HG03520 (cell line): ENCODE results near the gene LEKR1.

Experiments used
- ATAC-seq: cut with Tn5 transposase; IDR thresholded peaks from one replicate; pipeline ENCODE4 v1.9.1; 2021; ENCODE audit warnings: mild to moderate bottlenecking, moderate library complexity; ENCODE audit not compliant: unreplicated experiment

The LEKR1 gene

DNA sequence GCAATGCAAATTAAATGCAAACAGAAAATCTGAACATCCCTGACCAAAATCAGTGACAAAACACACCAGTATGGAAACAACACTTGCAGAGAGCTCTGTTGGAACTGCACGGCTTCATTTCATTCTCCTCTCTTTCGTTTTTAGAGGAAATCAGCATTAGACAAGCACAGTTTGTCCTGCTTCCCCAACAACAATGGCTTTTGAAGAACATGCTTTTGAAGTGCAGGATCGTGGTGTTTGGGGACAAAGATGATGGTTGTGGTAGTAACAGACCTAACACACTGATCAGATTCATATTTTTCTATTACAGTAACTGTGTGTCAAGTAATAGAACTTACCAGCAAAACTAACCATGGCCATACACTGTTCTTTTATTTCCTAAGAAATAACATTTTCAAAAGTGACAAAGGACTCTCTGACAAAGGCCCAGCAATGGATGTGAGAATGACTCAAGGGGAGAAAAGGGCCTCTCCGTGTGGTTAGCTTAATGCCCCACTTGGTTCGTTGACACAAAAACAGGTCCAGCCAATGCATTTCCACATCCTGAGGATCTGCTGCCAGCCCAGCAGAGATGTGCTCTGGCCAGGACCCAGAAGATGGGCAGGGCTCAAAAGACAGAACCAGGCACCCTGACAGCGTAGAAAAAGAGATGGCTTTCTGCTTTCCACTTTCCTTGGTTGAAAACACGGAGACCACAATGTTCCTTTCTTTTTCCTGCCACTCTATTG, 249.7 kb downstream of the LEKR1 start:
- ATAC-seq, result no peak

DNA sequence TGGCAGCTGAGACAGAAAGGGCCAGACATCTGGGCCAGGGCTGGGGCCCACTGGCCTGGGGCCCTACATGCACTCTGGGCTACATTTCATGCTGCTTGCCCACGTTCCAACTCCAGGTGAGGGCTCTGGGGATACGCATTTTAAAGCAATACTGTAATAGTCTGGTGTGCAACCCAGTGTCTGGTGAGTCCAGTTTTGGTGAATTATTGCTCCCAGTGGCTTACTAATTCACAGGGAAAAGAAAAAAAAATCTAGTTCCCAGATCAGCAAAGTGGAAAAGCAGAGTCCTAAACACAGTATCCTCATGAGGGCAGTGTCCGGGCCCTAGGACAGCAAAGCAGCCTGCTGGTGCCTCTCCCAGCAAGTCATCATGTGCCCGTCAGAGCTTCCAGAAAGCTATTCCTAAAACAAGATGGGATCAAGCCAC, 251.4 kb downstream of the LEKR1 start:
- ATAC-seq, result no peak

DNA sequence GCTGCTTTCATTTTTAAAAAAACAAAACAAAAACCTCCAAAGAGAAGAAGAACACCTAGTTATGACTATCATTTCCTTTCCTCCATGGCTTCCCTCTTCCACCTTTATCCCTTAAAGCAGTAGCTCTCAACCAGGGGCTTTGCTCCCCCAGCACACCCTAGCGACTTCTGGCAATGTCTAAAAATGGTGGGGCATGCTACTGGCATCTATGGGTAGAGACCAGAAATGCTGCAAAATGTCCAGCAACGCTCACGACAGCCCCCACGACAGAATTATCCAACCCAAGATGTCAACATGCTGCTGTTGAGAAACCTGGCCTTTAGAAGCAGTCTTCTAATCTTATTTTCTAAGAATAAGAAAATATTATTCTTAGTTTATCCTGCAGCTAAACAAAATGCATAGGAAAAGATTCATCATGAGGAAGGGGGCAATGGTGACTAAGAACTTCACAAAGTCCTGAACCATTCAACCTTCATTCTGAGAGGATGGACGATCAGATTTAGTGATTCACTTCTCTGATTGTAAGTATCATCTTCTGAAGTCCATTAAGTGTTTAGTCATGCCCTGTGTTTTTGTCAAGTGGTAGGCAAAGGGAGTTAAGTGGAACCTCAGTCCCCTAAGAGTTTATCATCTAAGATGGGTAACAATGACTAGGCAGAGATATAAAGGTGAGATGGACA, 252.1 kb downstream of the LEKR1 start:
- ATAC-seq, result no peak

DNA sequence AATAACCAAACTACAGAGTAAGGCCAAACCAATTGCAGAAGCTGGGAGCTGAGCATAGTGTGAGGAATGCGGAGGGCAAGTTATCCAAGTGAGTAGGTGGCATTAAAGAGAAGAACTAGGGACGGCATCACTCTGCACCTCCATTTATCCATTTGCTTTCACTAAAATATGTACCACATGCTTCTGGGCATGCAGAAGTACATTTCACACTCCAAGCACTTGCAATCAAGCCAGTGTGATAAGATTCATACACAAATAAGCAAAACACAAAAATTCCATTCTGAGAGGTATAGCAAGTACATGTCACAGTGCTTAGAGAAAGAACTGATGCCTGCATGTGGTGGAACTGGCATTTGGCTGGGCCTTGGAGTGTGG, 252.6 kb downstream of the LEKR1 start:
- ATAC-seq, result no peak

DNA sequence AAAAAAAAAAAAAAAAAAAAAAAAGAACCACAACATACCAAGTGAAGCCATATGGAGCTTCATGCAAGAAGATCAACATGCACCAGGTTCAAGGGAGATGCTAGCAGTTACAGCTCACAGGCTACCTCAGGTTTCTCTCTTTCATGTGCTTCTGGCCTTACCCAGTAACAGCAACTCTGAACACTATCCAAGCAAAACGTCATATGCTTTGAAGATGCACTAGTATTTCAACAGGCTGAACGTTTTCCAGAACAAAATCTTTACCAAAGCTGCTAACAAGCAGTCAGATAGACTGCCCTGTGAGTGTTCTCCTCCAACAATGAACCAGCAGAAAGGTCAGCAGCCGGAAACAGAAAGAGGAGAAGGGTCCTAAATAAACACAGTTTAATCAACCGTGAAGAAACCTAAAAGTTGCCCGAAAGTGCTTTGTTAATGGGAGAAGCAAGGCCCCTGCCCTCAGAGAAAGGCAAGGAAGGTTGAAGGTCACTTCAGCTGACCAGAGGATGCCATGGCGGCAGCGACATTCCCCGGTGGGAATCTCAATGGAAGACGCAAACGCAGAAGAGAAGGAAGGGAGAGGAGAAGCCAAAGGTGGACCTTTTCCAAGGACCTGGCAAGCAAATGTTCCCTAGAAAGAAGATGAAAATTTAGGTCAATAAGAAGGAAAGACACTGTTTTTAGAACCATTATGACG, 253.7 kb downstream of the LEKR1 start:
- ATAC-seq, result no peak

DNA sequence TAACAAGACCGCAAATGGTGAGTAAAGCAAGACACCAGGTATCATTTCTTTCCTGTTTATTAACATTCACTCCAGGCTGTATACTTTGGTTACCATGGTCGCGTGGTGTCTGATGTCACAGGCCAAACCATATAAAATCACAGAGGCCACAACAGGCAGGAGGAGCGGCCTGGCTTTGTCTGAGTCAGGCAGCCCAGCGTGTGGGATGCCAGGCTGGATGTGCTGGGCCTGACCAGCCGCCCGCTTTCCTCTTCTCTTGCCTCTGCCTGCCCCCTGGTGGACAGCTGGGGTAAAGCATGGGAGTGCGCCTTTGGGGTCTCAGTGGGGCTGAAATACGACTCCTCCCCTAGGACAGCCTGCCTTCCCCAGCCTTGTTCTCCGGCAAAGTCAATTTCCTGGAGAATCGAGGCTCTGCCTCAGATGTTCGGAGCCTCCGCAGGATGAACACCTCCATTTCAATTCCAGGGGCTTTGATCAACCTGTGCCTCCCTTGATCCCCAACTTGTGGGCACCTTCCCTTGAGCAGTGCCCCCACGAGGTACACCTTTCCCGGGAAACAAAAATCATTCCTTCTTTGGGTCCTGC, 255.6 kb downstream of the LEKR1 start:
- ATAC-seq, result peak; percentile 72

DNA sequence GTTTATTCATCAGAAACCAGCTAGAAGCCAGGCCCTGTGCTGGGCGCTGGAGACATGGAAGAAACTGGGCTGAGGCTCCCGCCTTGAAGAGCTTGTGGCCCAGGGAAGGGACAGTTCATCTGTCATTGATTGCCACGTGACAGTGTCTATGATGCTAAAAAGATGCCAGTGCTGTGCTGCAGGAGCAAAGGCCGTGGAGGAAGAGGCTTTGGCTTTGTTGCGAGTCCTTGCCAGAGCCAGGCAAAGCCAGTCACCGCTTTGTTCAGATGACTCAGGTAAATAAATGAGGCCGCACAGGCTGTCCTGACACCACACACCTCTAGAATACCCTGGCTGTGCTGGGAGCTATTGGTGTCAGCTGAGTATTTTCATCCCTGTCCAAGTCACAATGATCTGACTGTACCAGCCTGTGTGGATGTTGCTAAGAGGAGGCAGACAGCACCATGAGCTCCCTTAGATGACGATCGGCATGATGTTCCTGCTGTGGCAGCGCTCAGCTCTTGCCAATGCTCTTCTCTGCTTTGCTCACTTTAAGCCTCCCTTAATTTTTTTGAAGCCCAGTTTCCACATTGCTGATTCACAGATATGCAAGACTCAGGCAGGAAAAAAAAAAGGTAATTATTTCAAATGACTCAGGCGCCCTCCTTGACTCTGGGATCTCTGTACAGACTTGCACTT, 256.3 kb downstream of the LEKR1 start:
- ATAC-seq, result no peak

DNA sequence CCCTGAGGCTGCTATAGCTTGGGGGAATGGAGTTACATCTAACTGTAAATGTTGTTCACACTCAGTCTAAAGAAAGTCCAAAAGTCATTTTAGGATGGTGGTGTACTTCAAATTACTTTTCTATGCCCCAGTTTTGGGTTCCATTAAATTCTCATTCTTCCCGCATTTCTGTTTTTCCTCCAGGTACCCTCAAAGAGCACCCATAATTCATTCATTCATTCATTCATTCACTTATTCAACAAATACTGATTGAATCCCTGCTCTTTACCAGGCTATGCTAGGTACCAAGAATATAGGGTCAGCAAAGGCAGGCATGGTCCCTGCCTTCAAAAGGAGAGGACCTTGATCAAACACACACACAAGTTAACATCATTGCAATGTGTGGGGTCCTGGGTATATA, 257.7 kb downstream of the LEKR1 start:
- no peak for ATAC-seq

DNA sequence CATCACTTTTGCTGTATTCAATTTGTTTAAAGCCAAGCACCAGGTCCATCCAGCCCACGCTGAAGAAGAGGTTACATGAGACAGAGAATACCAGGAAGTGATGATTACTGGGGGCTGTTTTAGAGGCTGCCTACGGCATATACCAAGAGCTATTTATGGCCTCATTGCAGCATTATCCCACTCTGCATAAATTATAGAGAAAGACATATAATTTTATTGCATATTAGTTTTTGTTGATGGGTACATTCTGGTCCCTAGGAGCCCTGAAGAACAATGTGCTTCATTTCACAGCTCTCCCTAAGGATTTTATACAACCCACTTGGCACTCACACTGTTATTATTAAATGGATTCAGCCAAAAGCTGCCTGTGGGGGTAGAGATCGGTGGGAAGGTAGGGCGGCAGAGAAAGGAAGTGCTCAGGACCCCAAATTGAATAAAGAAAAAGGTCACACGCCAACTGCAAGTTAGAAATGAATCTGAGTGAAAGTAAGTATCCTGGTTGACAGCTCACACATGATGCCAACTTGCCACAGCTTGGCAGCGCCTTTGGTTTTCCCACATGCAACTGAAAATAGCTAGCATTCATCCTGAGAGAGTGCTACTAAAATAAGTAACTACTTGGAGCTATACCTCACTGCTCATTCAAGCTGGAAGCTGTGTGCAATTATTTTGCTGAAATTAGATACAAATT, 260.1 kb downstream of the LEKR1 start:
- no peak for ATAC-seq

DNA sequence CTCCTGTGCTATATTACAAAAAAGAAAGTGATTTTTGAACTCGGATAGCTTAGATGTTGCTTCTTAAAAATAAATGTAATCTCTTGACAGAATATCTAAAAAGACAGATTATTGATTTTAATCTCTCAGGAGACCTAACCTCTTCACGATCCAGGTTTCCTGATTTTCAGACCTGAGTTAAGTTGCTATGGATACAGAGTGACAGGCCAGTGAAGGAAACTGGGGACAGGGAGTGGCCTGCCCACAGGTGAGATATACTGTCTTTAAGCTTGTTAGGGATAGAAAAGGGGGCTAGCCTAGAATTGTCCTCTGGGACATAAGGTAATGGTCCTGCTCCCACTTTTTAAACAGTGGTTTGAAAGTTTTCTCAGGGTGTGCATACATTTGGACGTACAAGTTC, 260.6 kb downstream of the LEKR1 start:
- no peak for ATAC-seq

DNA sequence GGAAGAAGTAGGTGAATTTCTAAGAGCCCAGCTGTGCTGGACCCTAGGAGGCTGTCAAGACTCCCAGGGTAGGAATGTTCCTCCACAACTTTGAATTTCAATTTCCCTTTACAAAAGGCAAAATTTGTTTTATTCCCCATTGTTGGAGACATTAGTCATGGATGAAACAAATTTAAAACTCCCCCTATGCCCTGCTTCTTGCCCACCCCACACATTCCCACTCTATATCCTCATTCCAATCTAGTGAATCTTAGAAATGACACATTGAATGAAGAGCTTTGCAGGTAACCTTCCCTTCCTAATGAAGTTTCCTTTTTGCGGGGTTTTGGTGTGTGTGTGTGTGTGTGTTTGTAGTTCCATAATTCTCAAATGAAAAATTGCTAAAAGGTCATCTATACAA, 261.2 kb downstream of the LEKR1 start:
- no peak for ATAC-seq

DNA sequence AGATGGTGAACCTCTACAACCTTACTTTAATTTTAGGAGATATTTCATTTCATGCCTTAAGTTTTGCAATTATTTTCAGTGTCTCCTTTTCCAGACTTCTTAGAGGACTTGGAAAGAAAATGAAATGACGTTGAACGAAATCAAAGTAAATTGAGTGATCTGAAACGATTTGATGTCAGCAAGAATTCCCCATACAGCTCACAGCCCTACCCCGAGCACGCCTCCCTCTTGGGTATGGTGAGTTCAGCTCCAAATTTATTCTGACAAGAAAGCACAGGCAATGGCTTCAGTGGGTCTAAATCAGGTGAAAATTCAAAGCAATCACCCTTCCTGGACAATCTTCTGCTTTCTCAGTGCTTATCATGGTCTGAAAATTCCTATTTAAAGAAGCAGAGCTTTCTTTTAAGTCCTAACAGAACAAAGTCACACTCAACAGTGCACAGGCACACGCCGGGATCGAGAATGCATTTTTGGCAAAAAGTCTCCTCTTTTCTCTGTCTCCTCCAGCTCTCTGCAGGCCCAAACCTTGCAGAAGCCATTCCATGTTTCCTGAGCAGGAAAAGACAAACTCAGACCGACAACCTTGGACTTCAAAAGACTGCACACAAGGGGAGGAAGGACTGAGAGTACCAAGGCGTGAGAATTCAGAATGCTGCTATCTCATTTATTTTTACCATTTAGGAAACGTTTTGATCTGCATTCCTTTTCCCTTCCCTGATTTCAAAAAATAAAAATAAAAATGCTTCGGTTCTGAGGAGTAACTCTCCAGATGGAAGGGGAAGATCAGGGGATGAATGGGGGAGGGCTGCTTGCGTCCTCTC, 261.8 kb downstream of the LEKR1 start:
- ATAC-seq, result no peak

DNA sequence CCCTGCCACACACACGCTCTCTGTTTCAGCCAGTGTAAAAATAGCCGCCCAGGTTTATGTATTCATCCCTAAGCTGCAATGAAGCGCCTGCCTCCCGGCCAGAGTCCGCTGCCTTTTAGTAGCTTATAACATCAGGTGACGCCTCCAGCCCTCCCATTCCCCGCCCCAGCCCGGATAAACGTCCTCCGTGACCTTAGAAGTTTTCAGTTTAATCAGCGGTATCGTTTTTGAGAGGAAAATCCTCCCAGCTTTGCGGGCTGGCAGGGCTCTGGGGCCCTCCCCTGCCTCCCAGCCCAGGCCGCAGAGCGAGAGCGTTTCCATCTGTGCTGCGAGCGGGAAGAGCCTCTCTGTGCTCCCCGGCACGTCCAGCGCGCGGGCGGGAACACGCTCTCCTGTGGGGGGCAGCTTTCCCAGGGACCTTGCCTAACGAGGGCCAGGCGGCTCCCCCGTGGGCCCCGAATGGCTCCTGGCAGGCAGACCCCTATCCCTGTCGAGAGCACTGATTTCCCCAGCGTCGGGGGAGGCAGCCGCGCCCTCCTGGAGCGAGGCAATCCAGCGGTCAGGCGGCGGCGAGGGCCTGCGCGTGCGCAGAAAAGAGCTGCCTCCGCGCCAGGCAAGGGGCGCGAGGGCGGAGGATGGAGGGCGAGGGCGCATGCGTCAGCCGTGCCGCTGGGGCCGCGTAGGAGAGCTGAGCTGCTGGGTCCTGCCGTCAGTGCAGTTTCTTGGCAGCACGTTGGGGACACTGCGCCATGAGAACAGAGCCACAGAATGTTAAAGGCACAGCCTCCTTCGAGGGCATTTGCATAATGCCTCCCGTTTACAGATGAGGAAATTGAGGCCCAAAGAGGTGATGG, 262.7 kb downstream of the LEKR1 start:
- ATAC-seq, result peak; percentile 77

DNA sequence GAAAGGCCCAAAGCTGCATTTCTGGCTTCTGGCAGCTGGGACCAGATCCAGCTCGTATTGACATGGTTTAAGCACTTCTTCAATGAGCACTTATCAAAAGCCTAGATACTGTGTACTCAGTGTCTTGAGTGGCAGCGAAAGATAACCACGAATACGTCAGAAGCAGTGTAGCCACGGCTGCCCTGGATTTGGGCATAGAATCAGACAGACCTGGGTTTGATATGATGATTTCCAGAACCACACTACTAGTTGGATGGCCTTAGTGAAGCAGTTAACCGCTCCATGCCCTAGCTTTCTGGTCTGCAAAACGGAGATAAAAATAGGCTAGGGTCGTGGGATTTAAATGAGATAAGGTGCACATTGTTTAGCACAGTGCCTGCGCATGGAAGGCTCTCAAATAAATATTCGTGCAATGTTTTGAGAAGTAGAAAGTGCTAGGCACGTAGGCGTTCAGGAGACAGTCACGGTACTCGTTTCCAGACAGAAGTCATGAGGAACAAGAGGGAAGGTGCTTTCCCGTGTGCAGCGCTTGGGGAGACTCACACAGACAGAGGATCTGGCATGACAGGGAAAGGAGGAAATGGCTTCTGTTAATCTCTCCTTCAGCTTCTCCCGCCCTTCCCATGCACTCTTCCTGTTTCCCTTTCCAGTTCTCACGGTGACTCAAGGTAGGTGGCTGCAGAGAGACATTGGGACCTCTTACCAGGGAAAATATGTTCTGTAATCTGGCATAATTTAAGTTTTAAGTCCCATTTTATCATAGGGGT, 263.5 kb downstream of the LEKR1 start:
- ATAC-seq, result peak; percentile 10

DNA sequence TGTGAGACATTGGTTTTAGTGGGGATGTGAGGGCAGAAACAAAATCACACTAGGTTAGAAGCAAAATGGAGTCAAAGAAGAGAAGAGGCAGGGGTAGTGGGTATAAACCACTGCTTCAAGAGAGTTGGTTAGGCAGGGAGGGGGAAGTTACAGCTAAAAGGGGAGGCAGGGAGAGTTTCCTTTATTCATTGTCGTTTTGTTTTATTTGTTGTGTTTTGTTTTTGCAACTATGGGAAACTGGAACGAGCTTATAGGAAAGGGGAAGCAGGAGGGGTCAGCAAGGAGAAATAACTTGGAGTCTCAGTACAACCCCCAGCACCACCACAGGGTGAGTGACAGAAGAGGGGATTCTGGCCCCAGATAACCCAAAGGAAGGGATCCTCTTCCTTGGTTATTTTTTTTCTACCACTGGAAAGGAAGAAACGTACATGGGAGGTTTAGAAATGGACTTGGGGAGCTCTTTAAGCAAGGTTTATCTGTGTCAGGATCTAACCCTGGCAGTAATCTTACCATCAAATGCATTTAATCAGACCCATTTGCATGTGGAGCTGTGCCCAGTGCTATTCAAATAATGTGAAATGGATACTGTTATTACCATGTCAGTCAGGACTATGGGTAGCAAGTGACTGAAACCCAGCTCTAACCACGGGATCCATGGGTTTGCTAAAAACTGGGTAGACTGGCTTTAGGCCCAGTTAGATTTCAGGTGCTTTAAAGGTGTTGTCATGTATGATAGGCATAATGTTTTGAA, 265.1 kb downstream of the LEKR1 start:
- no peak for ATAC-seq

DNA sequence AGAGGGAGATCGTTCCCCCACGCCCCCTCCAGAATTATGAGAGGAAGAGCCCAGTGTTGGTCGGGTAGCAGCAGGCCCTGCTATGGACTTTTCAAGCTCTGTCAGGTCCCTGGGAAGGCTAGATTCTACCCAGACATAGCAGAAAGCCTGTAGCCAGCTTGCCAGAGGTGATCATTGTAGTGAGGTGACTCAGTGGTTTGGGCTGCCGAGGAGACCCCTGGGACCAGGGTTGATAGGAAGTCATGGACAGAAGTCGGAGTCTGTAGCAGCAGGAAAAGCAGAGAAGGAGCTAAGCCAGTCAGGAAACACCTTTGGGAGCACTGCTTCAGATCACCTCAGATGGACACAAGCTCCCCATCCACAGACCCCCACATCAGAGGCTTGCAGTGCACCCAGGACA, 266.1 kb downstream of the LEKR1 start:
- ATAC-seq, result no peak

DNA sequence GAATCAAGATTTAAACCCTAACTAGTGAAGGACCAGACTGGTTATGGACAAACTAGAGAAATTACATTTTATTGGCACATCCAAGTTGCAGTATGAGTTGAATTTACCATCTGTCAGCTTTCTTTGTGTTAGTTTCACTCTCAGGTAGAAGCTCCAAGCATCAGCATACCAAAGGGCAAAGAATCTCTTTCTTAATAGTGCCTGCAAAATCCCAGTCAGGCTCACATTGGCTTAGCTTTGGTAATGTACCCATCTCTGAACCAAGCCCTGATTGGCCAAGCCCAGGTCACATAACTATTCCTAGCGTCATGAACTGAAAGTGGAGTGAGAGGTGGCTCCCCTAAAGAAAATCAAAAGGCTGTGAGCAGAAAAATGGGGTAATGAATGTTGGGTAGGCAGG, 266.9 kb downstream of the LEKR1 start:
- no peak for ATAC-seq
